ENCODE data around the gene PCDH10.
A peak's percentile ranks its signal among the peaks of the same experiment; 100 is the strongest.

The PCDH10 gene

DNA sequence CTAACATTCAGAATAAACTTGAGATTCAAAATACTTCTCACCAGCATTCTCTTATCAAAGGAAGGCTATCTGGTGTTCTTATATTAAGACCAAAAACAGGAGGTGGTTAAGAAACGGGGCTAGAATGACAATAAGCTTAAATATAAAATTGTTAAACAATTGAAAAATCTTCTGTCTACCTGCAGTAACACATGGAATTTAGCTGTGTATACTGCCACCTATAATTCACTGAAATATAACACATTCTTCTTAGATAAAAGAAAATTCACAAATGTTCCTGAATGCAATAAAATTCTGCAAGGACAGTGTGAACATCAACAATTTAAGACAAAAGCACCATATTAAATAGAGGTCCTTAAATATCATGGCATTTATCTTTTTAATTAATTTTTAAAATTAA is 11.5 kb upstream of the PCDH10 start:
- no peak overlapping the region for H3K9ac ChIP-seq (ENCODE audit: low read length)
- H3K36me3 ChIP-seq (ENCODE audit: control insufficient read depth, low read depth, low read length) = no peaks in the 10 kb centered on the region
- H3K4me1 ChIP-seq (ENCODE audit: control insufficient read depth, low read depth, low read length) = peaks cover 2% of the 10 kb centered on the region
- H3K27ac ChIP-seq (ENCODE audit: low read length) = no peak overlapping the region
- H3K27me3 ChIP-seq (ENCODE audit: control insufficient read depth, insufficient read depth, low read length) = no peaks in the 10 kb centered on the region
- H3K4me3 ChIP-seq (ENCODE audit: low read length) = no peak overlapping the region
- no peaks in the 10 kb centered on the region for H3K9me3 ChIP-seq (ENCODE audit: control insufficient read depth, low read depth, low read length)

DNA sequence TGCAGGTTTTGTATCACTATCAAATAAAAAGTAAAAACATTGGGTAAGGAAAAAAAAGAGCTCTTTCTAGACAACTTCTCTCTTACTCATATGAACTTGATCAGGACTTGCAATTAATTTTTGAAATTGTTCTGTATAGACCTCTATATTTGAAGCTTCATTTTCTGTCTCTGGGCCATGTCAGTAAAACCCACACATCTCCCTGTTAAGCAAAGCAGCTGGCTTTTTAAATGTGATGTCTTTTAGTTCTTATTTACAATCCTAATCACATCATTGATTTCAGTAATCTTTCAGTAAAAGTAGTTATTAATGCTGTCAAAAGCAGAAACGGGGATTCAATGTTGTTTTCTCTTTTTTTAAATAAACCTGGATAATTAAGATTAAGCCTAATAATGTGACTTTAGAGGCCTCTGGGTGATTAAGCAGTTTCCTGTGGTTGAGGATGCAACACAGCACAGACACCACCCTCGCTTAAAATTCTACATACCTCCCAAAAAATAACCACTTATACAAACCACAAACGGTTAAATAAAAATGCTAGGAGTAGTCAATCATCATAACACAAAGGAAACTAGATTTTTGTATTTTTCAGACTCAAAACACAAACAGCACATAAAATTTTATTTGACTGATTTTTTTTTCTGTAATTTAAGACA is 5.2 kb upstream of the PCDH10 start:
- Histone ChIP-seq H3K4me1 (ENCODE audit: control insufficient read depth, low read depth, low read length) (peaks cover 3% of the 10 kb centered on the region), H3K4me3 (ENCODE audit: low read length) (no peak overlapping the region)

DNA sequence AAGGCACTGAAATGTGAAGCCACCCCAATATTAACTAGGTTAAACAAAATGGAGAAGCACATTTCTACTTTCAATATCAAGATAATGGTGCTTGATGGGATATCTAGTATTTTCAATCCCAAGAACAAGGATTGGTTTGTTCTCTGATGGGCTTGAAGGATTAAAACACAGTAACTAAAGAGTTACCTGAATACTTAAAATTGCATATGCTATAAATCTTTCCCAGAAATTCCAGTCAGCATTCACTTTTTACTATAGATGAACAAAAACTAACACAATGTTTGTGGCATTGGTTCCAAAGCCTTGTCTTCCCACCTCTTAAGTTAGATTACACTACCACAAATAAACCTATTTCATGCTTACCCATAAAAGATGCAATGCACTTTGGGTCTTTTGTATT is 3.9 kb upstream of the PCDH10 start:
- H3K27ac ChIP-seq (ENCODE audit: low read length) = no peak overlapping the region
- no peaks in the 10 kb centered on the region for H3K36me3 ChIP-seq (ENCODE audit: control insufficient read depth, low read depth, low read length)
- H3K4me1 ChIP-seq (ENCODE audit: control insufficient read depth, low read depth, low read length) = peaks cover 14% of the 10 kb centered on the region
- H3K9me3 ChIP-seq (ENCODE audit: control insufficient read depth, low read depth, low read length) = no peaks in the 10 kb centered on the region
- H3K9ac ChIP-seq (ENCODE audit: low read length) = no peak overlapping the region
- no peak overlapping the region for H3K4me3 ChIP-seq (ENCODE audit: low read length)
- peaks cover 53% of the 10 kb centered on the region for H3K27me3 ChIP-seq (ENCODE audit: control insufficient read depth, insufficient read depth, low read length)

More for the DNA sequence above, 5.2 kb upstream of the PCDH10 start:
- no peaks in the 10 kb centered on the region for H3K9me3 ChIP-seq (ENCODE audit: control insufficient read depth, low read depth, low read length)
- H3K27me3 ChIP-seq (ENCODE audit: control insufficient read depth, insufficient read depth, low read length) = peaks cover 40% of the 10 kb centered on the region
- no peaks in the 10 kb centered on the region for H3K36me3 ChIP-seq (ENCODE audit: control insufficient read depth, low read depth, low read length)
- no peak overlapping the region for H3K27ac ChIP-seq (ENCODE audit: low read length)
- no peak overlapping the region for H3K9ac ChIP-seq (ENCODE audit: low read length)

DNA sequence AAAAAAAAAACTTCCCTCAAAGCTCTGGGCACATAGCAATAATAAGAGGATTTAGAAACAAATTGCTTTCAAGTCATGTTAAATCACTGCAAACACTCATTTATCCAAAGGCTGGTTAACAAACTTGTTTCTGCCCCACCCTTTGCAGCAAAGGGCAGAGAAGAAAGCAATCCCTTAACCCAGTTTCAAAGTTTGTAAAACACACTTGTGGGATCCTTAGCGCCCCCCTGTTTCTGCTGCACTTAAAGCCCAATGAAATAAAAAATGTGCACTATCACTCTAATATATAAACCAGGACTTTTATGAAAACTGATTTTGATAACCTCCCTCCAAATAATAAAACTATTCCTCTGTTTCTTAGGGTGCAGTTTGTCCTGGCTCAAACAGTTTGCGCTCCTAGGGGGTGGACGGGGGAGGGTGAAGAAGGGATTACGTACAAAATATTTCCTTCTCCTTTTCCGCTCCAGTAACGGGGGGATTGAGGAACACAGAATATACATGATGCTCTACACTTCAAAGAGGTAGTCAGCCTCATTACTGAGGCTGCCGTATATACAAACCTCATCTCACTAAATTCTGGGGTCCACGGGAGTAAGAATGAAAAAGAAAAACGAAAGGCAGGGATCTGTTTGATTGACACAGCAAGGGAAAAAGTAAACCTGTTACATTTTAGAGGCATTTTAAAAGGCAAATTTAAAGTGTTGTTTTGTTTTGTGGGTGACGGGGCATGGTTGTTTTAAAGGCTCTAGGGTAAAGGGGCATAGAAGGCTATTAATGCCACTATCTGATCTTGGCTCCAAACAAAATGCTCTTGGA is 3.1 kb upstream of the PCDH10 start:
- H3K9me3 ChIP-seq (ENCODE audit: control insufficient read depth, low read depth, low read length) = no peaks in the 10 kb centered on the region
- H3K27me3 ChIP-seq (ENCODE audit: control insufficient read depth, insufficient read depth, low read length) = peaks cover 60% of the 10 kb centered on the region
- no peak overlapping the region for H3K9ac ChIP-seq (ENCODE audit: low read length)
- peak overlapping the region; percentile 73 for H3K4me3 ChIP-seq (ENCODE audit: low read length)
- no peak overlapping the region for H3K27ac ChIP-seq (ENCODE audit: low read length)
- H3K36me3 ChIP-seq (ENCODE audit: control insufficient read depth, low read depth, low read length) = no peaks in the 10 kb centered on the region
- peaks cover 17% of the 10 kb centered on the region for H3K4me1 ChIP-seq (ENCODE audit: control insufficient read depth, low read depth, low read length)

DNA sequence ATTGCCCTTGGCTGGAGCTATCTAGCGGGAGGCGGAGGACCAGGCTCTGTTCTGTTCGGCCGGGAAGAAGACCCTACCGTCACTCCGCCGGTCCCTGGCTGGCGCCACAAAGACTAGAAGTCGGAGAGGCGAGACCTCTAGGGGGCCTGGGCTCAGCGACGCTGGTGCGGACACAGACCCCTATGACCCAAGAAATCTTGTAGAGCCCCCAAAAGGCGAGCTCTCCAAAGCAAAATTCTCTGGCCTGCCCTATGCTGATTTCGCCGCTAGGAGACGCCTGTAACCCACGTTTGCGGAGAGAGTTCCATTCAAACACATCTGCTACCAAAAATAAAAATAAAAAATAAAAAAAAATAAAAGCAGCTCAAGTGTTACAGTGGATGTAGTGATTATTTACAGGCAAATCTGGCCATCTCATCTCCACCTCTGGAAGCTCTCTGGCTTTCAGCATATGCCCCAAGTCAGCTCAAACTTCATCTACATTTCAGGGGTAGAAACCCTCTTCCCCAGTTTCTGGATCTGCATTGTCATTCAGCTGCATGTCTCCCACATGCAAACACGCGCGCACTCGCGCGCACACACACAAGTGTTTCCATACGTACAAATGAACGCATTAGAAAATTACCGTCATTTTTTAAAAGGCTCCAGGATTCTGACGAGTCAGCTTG is 2.4 kb upstream of the PCDH10 start:
- Histone ChIP-seq H3K9ac (ENCODE audit: low read length) (peak overlapping the region; percentile 24), H3K36me3 (ENCODE audit: control insufficient read depth, low read depth, low read length) (no peaks in the 10 kb centered on the region), H3K27ac (ENCODE audit: low read length) (no peak overlapping the region), H3K4me3 (ENCODE audit: low read length) (peak overlapping the region; percentile 73), H3K9me3 (ENCODE audit: control insufficient read depth, low read depth, low read length) (no peaks in the 10 kb centered on the region), H3K4me1 (ENCODE audit: control insufficient read depth, low read depth, low read length) (peaks cover 17% of the 10 kb centered on the region), H3K27me3 (ENCODE audit: control insufficient read depth, insufficient read depth, low read length) (peaks cover 68% of the 10 kb centered on the region)

DNA sequence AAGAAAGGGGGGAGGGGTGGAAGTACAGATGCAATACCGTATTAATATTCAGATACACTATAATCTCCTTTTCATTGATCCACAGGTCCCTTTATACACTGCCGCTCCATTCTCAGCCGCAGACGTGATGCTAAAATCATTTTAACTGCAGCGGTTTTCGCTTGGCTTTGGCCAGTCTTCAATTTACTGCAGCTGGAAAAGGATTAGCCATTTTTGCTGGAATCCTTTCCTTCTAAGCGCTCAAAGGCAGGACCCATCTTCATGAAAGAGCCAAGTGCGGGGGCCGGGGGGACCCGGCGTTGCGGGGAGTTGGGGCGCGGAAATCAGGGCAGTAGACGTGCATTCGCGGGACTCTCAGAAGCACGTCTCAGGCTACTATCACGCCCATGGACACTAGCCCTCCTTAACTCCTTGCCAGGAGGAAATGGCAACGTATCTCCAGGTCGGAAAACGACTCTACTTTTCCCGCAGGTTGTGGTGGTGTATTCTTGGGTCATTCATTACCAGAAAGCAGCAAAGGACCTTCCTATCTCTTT is 1.7 kb upstream of the PCDH10 start:
- Histone ChIP-seq H3K4me1 (ENCODE audit: control insufficient read depth, low read depth, low read length) (peaks cover 17% of the 10 kb centered on the region), H3K9ac (ENCODE audit: low read length) (peak overlapping the region; percentile 24), H3K4me3 (ENCODE audit: low read length) (peak overlapping the region; percentile 73), H3K27me3 (ENCODE audit: control insufficient read depth, insufficient read depth, low read length) (peaks cover 74% of the 10 kb centered on the region), H3K36me3 (ENCODE audit: control insufficient read depth, low read depth, low read length) (no peaks in the 10 kb centered on the region), H3K27ac (ENCODE audit: low read length) (no peak overlapping the region), H3K9me3 (ENCODE audit: control insufficient read depth, low read depth, low read length) (no peaks in the 10 kb centered on the region)

DNA sequence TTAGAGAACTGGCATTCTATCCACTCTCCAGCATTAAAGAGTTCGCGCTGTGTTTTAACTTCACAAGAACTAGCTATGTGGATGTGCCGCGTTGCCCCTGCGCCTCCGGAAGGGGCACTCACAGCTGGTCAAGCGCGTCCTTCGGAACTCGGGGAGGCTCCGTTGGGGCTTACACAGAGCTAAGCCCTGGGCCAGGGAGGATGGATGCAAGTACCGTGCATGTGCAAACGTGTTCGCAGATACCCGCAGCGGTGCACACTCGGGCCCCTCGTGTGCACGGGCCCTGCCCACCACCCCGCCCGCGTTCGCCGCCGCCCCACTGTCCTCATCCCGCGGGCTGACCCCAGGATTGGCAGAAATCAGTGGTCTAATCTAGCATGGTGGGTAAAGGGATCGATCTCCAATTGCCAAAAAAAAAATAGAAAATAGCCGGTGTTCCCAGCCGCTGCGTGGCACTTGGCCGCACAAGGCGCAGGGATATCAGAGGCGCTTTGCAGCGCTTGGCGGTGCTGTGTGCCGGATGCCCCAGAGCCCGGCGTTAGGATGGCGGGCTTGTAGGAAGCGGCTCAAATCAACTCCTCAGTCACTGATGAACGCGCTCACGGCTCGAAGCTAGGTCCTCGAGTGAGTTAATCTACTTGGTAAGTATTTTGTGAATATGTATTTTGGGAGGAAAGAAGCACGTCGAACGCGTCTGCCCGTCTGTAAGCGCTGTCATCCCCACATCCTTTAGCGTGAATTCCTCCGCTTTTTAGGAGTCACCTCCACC is 989 bp upstream of the PCDH10 start:
- H3K27ac ChIP-seq (ENCODE audit: low read length) = no peak overlapping the region
- H3K36me3 ChIP-seq (ENCODE audit: control insufficient read depth, low read depth, low read length) = no peaks in the 10 kb centered on the region
- H3K9me3 ChIP-seq (ENCODE audit: control insufficient read depth, low read depth, low read length) = no peaks in the 10 kb centered on the region
- peak overlapping the region; percentile 73 for H3K4me3 ChIP-seq (ENCODE audit: low read length)
- H3K9ac ChIP-seq (ENCODE audit: low read length) = peak overlapping the region; percentile 37
- H3K4me1 ChIP-seq (ENCODE audit: control insufficient read depth, low read depth, low read length) = peaks cover 17% of the 10 kb centered on the region
- H3K27me3 ChIP-seq (ENCODE audit: control insufficient read depth, insufficient read depth, low read length) = peaks cover 82% of the 10 kb centered on the region

DNA sequence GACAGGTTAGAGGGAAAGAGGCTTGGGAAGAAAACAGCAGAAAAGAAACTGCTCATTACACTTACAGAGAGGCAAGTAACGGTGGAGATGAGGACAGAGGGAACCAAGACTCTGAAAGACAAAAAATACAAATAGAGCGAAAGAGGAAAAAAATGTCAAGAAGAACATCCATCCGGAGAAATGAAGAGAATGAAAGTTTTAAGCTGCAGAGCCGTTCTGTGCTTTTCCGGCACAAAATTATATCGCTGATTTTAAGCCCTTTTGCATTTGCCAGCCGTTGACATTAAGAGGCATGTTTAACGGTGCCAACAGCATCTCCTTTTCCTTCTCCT is 236 bp downstream of the PCDH10 start:
- peaks cover 93% of the 10 kb centered on the region for H3K27me3 ChIP-seq (ENCODE audit: control insufficient read depth, insufficient read depth, low read length)
- peak overlapping the region; percentile 73 for H3K4me3 ChIP-seq (ENCODE audit: low read length)
- H3K9me3 ChIP-seq (ENCODE audit: control insufficient read depth, low read depth, low read length) = no peaks in the 10 kb centered on the region
- H3K4me1 ChIP-seq (ENCODE audit: control insufficient read depth, low read depth, low read length) = peaks cover 27% of the 10 kb centered on the region
- H3K9ac ChIP-seq (ENCODE audit: low read length) = no peak overlapping the region
- no peaks in the 10 kb centered on the region for H3K36me3 ChIP-seq (ENCODE audit: control insufficient read depth, low read depth, low read length)
- H3K27ac ChIP-seq (ENCODE audit: low read length) = no peak overlapping the region

DNA sequence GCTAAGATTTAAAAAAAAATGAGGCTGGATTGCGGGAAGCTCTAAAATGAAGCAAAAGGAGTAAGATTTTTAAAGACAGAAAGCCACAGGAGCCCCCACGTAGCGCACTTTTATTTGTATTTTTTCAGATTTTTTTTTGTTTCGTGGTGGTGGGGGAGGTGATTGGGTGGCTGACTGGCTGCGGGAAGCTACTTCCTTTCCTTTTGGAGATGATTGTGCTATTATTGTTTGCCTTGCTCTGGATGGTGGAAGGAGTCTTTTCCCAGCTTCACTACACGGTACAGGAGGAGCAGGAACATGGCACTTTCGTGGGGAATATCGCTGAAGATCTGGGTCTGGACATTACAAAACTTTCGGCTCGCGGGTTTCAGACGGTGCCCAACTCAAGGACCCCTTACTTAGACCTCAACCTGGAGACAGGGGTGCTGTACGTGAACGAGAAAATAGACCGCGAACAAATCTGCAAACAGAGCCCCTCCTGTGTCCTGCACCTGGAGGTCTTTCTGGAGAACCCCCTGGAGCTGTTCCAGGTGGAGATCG is 908 bp downstream of the PCDH10 start:
- H3K27me3 ChIP-seq (ENCODE audit: control insufficient read depth, insufficient read depth, low read length) = peaks cover 89% of the 10 kb centered on the region
- H3K4me3 ChIP-seq (ENCODE audit: low read length) = peak overlapping the region; percentile 73
- no peak overlapping the region for H3K27ac ChIP-seq (ENCODE audit: low read length)
- H3K9ac ChIP-seq (ENCODE audit: low read length) = no peak overlapping the region
- no peaks in the 10 kb centered on the region for H3K36me3 ChIP-seq (ENCODE audit: control insufficient read depth, low read depth, low read length)
- H3K9me3 ChIP-seq (ENCODE audit: control insufficient read depth, low read depth, low read length) = no peaks in the 10 kb centered on the region
- H3K4me1 ChIP-seq (ENCODE audit: control insufficient read depth, low read depth, low read length) = peaks cover 27% of the 10 kb centered on the region

DNA sequence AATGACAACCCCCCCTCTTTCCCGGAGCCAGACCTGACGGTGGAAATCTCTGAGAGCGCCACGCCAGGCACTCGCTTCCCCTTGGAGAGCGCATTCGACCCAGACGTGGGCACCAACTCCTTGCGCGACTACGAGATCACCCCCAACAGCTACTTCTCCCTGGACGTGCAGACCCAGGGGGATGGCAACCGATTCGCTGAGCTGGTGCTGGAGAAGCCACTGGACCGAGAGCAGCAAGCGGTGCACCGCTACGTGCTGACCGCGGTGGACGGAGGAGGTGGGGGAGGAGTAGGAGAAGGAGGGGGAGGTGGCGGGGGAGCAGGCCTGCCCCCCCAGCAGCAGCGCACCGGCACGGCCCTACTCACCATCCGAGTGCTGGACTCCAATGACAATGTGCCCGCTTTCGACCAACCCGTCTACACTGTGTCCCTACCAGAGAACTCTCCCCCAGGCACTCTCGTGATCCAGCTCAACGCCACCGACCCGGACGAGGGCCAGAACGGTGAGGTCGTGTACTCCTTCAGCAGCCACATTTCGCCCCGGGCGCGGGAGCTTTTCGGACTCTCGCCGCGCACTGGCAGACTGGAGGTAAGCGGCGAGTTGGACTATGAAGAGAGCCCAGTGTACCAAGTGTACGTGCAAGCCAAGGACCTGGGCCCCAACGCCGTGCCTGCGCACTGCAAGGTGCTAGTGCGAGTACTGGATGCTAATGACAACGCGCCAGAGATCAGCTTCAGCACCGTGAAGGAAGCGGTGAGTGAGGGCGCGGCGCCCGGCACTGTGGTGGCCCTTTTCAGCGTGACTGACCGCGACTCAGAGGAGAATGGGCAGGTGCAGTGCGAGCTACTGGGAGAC is 1.6 kb downstream of the PCDH10 start:
- Histone ChIP-seq H3K4me3 (ENCODE audit: low read length) (peak overlapping the region; percentile 73), H3K27me3 (ENCODE audit: control insufficient read depth, insufficient read depth, low read length) (peaks cover 82% of the 10 kb centered on the region), H3K36me3 (ENCODE audit: control insufficient read depth, low read depth, low read length) (no peaks in the 10 kb centered on the region), H3K27ac (ENCODE audit: low read length) (no peak overlapping the region), H3K9ac (ENCODE audit: low read length) (no peak overlapping the region), H3K4me1 (ENCODE audit: control insufficient read depth, low read depth, low read length) (peaks cover 27% of the 10 kb centered on the region), H3K9me3 (ENCODE audit: control insufficient read depth, low read depth, low read length) (no peaks in the 10 kb centered on the region)

Measured in iPS-18a (cell line).